Measurements from ENCODE around the gene ARMC12.

The ARMC12 gene

GRCh38 chr6:35727935-35728682, 8.7 kb upstream of the ARMC12 start:
- H3K79me2 ChIP-seq (ENCODE audit: insufficient read depth, low read length): no peaks in the 10 kb centered on the region
- H3K4me3 ChIP-seq (ENCODE audit: low read depth, low read length, poor library complexity, severe bottlenecking): peak overlapping the region; percentile 57
- H4K20me1 ChIP-seq (ENCODE audit: insufficient read depth, low read length): no peaks in the 10 kb centered on the region
- H3K4me2 ChIP-seq (ENCODE audit: low read length): peak overlapping the region; percentile 68
- H3K9me3 ChIP-seq (ENCODE audit: low read length): no peaks in the 10 kb centered on the region
- TF ChIP-seq EZH2 (IDR thresholded peaks at IDR 0.05; ENCODE audit: borderline replicate concordance, low read length): no peak
- TF ChIP-seq CTCF (IDR thresholded peaks at IDR 0.05; ENCODE audit: low read length): no peak
- no peaks in the 10 kb centered on the region for H3K9me2 ChIP-seq (ENCODE audit: low read depth, low read length)
- H3K36me3 ChIP-seq (ENCODE audit: insufficient read depth, low read length): no peaks in the 10 kb centered on the region
- peaks cover 87% of the 10 kb centered on the region for H3K4me1 ChIP-seq (ENCODE audit: insufficient read depth, low read length, severe bottlenecking)
- peak overlapping the region; percentile 97 for H3K27ac ChIP-seq (ENCODE audit: low read depth, low read length, poor library complexity, severe bottlenecking)
- no peak overlapping the region for H2AFZ ChIP-seq (ENCODE audit: low read length)
- no peaks in the 10 kb centered on the region for H3K27me3 ChIP-seq (ENCODE audit: insufficient read depth, low read length)
- peaks cover 5% of the 10 kb centered on the region; the same call in 1 of the 2 replicates for H3F3A ChIP-seq (ENCODE audit: insufficient read depth, low read length)
- peak overlapping the region; percentile 76 for H3K9ac ChIP-seq (ENCODE audit: low read length)

GRCh38 chr6:35728683-35729678, 7.9 kb upstream of the ARMC12 start:
- peak overlapping the region; percentile 43 for H3K4me3 ChIP-seq (ENCODE audit: low read depth, low read length, poor library complexity, severe bottlenecking)
- H3K9me3 ChIP-seq (ENCODE audit: low read length): no peaks in the 10 kb centered on the region
- H3K27ac ChIP-seq (ENCODE audit: low read depth, low read length, poor library complexity, severe bottlenecking): peak overlapping the region; percentile 97
- H3K9me2 ChIP-seq (ENCODE audit: low read depth, low read length): no peaks in the 10 kb centered on the region
- no peaks in the 10 kb centered on the region for H3K79me2 ChIP-seq (ENCODE audit: insufficient read depth, low read length)
- H3K36me3 ChIP-seq (ENCODE audit: insufficient read depth, low read length): no peaks in the 10 kb centered on the region
- H3K4me2 ChIP-seq (ENCODE audit: low read length): peak overlapping the region; percentile 68
- H3K27me3 ChIP-seq (ENCODE audit: insufficient read depth, low read length): no peaks in the 10 kb centered on the region
- peaks cover 9% of the 10 kb centered on the region; the same call in 1 of the 2 replicates for H3F3A ChIP-seq (ENCODE audit: insufficient read depth, low read length)
- H3K9ac ChIP-seq (ENCODE audit: low read length): peak overlapping the region; percentile 61
- no peak overlapping the region for H2AFZ ChIP-seq (ENCODE audit: low read length)
- peaks cover 86% of the 10 kb centered on the region for H3K4me1 ChIP-seq (ENCODE audit: insufficient read depth, low read length, severe bottlenecking)
- no peak for TF ChIP-seq EZH2 (IDR thresholded peaks at IDR 0.05; ENCODE audit: borderline replicate concordance, low read length)
- peak; percentile 55; the same call in 1 of the 2 replicates for TF ChIP-seq CTCF (IDR thresholded peaks at IDR 0.05; ENCODE audit: low read length)
- H4K20me1 ChIP-seq (ENCODE audit: insufficient read depth, low read length): no peaks in the 10 kb centered on the region

GRCh38 chr6:35729722-35730121, 7.1 kb upstream of the ARMC12 start:
- Histone ChIP-seq H2AFZ (ENCODE audit: low read length) (no peak overlapping the region), H3K79me2 (ENCODE audit: insufficient read depth, low read length) (no peaks in the 10 kb centered on the region), H3K27ac (ENCODE audit: low read depth, low read length, poor library complexity, severe bottlenecking) (peak overlapping the region; percentile 97), H3F3A (ENCODE audit: insufficient read depth, low read length) (peaks cover 9% of the 10 kb centered on the region; the same call in 1 of the 2 replicates), H3K4me3 (ENCODE audit: low read depth, low read length, poor library complexity, severe bottlenecking) (no peak overlapping the region), H3K36me3 (ENCODE audit: insufficient read depth, low read length) (no peaks in the 10 kb centered on the region), H3K9me3 (ENCODE audit: low read length) (no peaks in the 10 kb centered on the region), H3K9ac (ENCODE audit: low read length) (peak overlapping the region; percentile 61), H3K4me2 (ENCODE audit: low read length) (peak overlapping the region; percentile 68; the same call in 1 of the 2 replicates), H3K4me1 (ENCODE audit: insufficient read depth, low read length, severe bottlenecking) (peaks cover 78% of the 10 kb centered on the region), H4K20me1 (ENCODE audit: insufficient read depth, low read length) (no peaks in the 10 kb centered on the region), H3K27me3 (ENCODE audit: insufficient read depth, low read length) (no peaks in the 10 kb centered on the region), H3K9me2 (ENCODE audit: low read depth, low read length) (no peaks in the 10 kb centered on the region)
- TF ChIP-seq CTCF (IDR thresholded peaks at IDR 0.05; ENCODE audit: low read length) (no peak), EZH2 (IDR thresholded peaks at IDR 0.05; ENCODE audit: borderline replicate concordance, low read length) (no peak)
